AG09309 (cell line): ENCODE measurements around the gene SATB2.

Experiments used
- DNase-seq: peaks from one replicate; pipeline ENCODE4 v3.0.0-alpha.2; 2010; ENCODE audit warnings: low read depth
- H3K4me3 ChIP-seq: 2 replicates; pipeline ENCODE4 v1.5.1; 2011; ENCODE audit warnings: mild to moderate bottlenecking, low read depth, low read length, moderate library complexity; ENCODE audit not compliant: control insufficient read depth
- CTCF ChIP-seq: IDR thresholded peaks from 2 replicates; pipeline ENCODE4 v1.5.1; 2011; ENCODE audit warnings: mild to moderate bottlenecking, low read depth, low read length, inconsistent platforms; ENCODE audit not compliant: insufficient read depth, control insufficient read depth; ENCODE audit errors: missing control alignments

Gene SATB2

GRCh38 chr2:199462347-199462955, 4.7 kb upstream of the SATB2 start:
- DNase-seq = no peak
- no peak for TF ChIP-seq CTCF
- peak overlapping the region; percentile 51 for H3K4me3 ChIP-seq

GRCh38 chr2:199461711-199462346, 4.1 kb upstream of the SATB2 start:
- DNase-seq = no peak
- H3K4me3 ChIP-seq = peak overlapping the region; percentile 51
- no peak for TF ChIP-seq CTCF

DNA sequence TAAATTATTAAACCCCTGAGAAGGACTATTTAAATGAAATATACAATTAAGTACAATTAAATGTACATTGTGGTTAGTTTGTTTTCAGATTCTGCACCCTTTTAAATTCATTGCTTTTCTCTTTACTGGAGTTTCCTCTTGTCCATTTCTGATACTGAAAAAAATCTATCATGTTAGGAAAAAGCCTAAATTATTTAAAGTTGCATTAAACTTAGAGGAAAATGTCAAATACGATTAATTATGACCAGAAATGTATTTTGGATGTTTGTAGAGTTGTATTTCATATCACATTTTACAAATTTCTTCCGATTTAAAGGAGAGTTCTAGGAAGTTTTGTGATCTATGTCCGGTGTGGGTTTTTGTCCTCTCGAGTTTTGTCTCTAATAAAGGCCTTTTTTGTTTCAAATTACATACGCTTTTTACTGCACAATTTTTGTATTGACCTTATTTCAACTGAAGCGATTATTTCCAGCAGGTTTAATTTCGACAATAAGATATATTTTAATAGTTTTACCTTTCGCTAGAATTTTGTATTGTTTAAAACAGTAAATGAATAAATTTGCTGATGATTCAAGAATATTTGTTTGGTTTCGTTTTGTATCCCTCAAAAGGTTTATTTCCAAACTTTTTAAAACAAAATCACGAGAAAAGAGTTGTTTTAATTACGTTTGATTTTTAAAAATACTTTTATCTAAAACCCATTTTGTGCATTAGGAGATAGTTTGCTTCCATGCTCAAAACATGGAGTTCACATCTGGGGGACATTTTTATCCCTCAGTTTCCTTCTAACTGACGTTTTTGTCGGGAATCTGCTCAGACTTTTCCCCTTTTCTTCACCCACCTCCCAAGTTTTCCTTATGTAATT, 3.3 kb upstream of the SATB2 start:
- no peak for TF ChIP-seq CTCF
- no peak for DNase-seq
- H3K4me3 ChIP-seq = peak overlapping the region; percentile 51

- no peak for DNase-seq
- H3K4me3 ChIP-seq = peak overlapping the region; percentile 91
- no peak for TF ChIP-seq CTCF
These were observed 2.4 kb upstream of the SATB2 start for GRCh38 chr2:199460101-199460671.

GRCh38 chr2:199459286-199460100, 1.8 kb upstream of the SATB2 start:
- H3K4me3 ChIP-seq = peak overlapping the region; percentile 91
- DNase-seq = peak; percentile 79
- no peak for TF ChIP-seq CTCF

- peak overlapping the region; percentile 91 for H3K4me3 ChIP-seq
- no peak for DNase-seq
- TF ChIP-seq CTCF = no peak
These were observed 1.1 kb upstream of the SATB2 start for GRCh38 chr2:199458806-199459285.
